Keratinocyte (primary cell): ENCODE data around the gene APOD. TPM values are rescaled to one million over a fixed set of nuclear protein-coding genes. Genes with fewer than 3 reads are reported as not detected.

Experiments used
- DNase-seq: peaks from one replicate; pipeline ENCODE4 v3.0.0-alpha.2; 2011; ENCODE audit warnings: low read depth, missing footprints, low spot score
- FAIRE-seq: peaks from 2 replicates; lab custom pipeline; 2011; peaks lifted over from hg19 to GRCh38; lab: Jason Lieb, UNC
- H2AFZ ChIP-seq: 2 replicates; pipeline ENCODE4 v1.6.0; 2012; ENCODE audit warnings: low read length, control low read depth, inconsistent platforms; ENCODE audit not compliant: control insufficient read depth
- H3K27ac ChIP-seq: 2 replicates; pipeline ENCODE4 v1.5.1; 2011; ENCODE audit warnings: low read length; ENCODE audit not compliant: control insufficient read depth, insufficient read depth
- H3K27me3 ChIP-seq: 3 replicates; pipeline ENCODE4 v1.6.0; 2011; ENCODE audit warnings: low read length; ENCODE audit not compliant: control insufficient read depth, insufficient read depth; ENCODE audit errors: extremely low read depth
- H3K36me3 ChIP-seq, 2 experiments: 2 replicates in 1 of 2; 3 replicates in 1 of 2; pipeline ENCODE4 v1.5.1; 2011; ENCODE audit warnings: low read length in 2 of 2, mild to moderate bottlenecking in 1 of 2; ENCODE audit not compliant: control insufficient read depth in 2 of 2, insufficient read depth in 2 of 2; ENCODE audit errors: extremely low read depth in 1 of 2
- H3K4me1 ChIP-seq: 3 replicates; pipeline ENCODE4 v1.5.1; 2011; ENCODE audit warnings: low read length; ENCODE audit not compliant: control insufficient read depth, insufficient read depth; ENCODE audit errors: extremely low read depth
- H3K4me2 ChIP-seq: 3 replicates; pipeline ENCODE4 v1.6.0; 2011; ENCODE audit warnings: low read depth, low read length; ENCODE audit not compliant: control insufficient read depth, insufficient read depth; ENCODE audit errors: extremely low read depth
- H3K4me3 ChIP-seq, 3 experiments: fragments of 200-600 bp in 1 of 3; sonication (generic) in 1 of 3; 2 replicates in 2 of 3; 3 replicates in 1 of 3; pipeline ENCODE4 v1.5.1; 2011 to 2016; ENCODE audit warnings: low read length in 3 of 3, mild to moderate bottlenecking in 3 of 3, control low read depth in 2 of 3, inconsistent platforms in 1 of 3, low read depth in 1 of 3, mixed read lengths in 1 of 3, mixed run types in 1 of 3, moderate library complexity in 1 of 3; ENCODE audit not compliant: control insufficient read depth in 2 of 3, insufficient read depth in 2 of 3; ENCODE audit errors: extremely low read depth in 1 of 3
- H3K79me2 ChIP-seq: 2 replicates; pipeline ENCODE4 v1.6.0; 2012; ENCODE audit warnings: low read length; ENCODE audit not compliant: control insufficient read depth, insufficient read depth
- H3K9ac ChIP-seq: 3 replicates; pipeline ENCODE4 v1.6.0; 2011; ENCODE audit warnings: low read length; ENCODE audit not compliant: control insufficient read depth, insufficient read depth; ENCODE audit errors: extremely low read depth
- H3K9me1 ChIP-seq: 3 replicates; pipeline ENCODE4 v1.6.0; 2011; ENCODE audit warnings: low read length; ENCODE audit not compliant: control insufficient read depth, insufficient read depth; ENCODE audit errors: extremely low read depth
- H3K9me3 ChIP-seq: 2 replicates; pipeline ENCODE4 v1.5.1; 2012; ENCODE audit warnings: low read depth, low read length; ENCODE audit not compliant: control insufficient read depth
- H4K20me1 ChIP-seq: 3 replicates; pipeline ENCODE4 v1.6.0; 2011; ENCODE audit warnings: low read length; ENCODE audit not compliant: control insufficient read depth, insufficient read depth; ENCODE audit errors: extremely low read depth
- CTCF ChIP-seq, 3 experiments: IDR thresholded peaks in 1 of 3; conservative IDR thresholded peaks in 1 of 3; optimal IDR thresholded peaks in 1 of 3; 2 replicates in 2 of 3; 3 replicates in 1 of 3; pipeline versions ENCODE3 to v1.5.1; 2011; ENCODE audit warnings: low read length in 3 of 3, mild to moderate bottlenecking in 3 of 3, moderate library complexity in 2 of 3, control low read depth in 1 of 3, inconsistent platforms in 1 of 3; ENCODE audit not compliant: insufficient read depth in 2 of 3; ENCODE audit errors: extremely low read depth in 1 of 3
- EZH2 ChIP-seq: IDR thresholded peaks from one replicate; pipeline ENCODE4 v1.6.1; 2012; ENCODE audit warnings: inconsistent platforms, mild to moderate bottlenecking, low read length, moderate library complexity
- dilution Hi-C: fragments of 300-500 bp; cut with MboI; formaldehyde crosslinking; loops from one replicate; pipeline ENCODE4 v1.7.0; 2020; ENCODE audit warnings: low sequenced_read_pairs; ENCODE audit not compliant: extremely low pct_ligation_motif_present
- polyA plus RNA-seq, 5 experiments: library from polyadenylated mRNA; depleted of rRNA in 3 of 5; stranded (reverse) in 3 of 5; stranded (forward) in 1 of 5; unstranded in 1 of 5; fragments of >200 nt; gene quantifications; 1 replicate in 1 of 5; 2 replicates in 3 of 5; 3 replicates in 1 of 5; pipeline versions ENCODE4 v1.2.1 to v1.2.3, GENCODE V29; 2011 to 2012; ENCODE audit warnings: missing spikeins in 2 of 5, low read depth in 1 of 5, low replicate concordance in 1 of 5

APOD gene
- polyA plus RNA-seq, 1 donor (not counting 4 experiments of a cell fraction or from before 2014, with no cell fraction given), result not detected

GRCh38 chr3:195558602-195559001, 25.1 kb downstream of the APOD start:
- no peaks in the 10 kb centered on the region for H3K9me1 ChIP-seq
- no peak overlapping the region for H3K4me3 ChIP-seq
- no peak overlapping the region for H3K27ac ChIP-seq
- H3K9ac ChIP-seq, result no peak overlapping the region
- DNase-seq (peak; percentile 1), FAIRE-seq (no peak)
- H3K4me1 ChIP-seq, result no peaks in the 10 kb centered on the region
- no peak overlapping the region for H2AFZ ChIP-seq
- dilution Hi-C loops, result no loop called here
- H3K4me2 ChIP-seq, result no peak overlapping the region
- H3K27me3 ChIP-seq, result peaks cover 4% of the 10 kb centered on the region
- TF ChIP-seq EZH2, result no peak
- TF ChIP-seq CTCF (optimal IDR thresholded peaks at IDR 0.05 in 1 of 3, IDR thresholded peaks at IDR 0.05 in 1 of 3, conservative IDR thresholded peaks at IDR 0.05 in 1 of 3; ENCODE audit: extremely low read depth in 1 of 3, insufficient read depth in 2 of 3, low read length in 3 of 3), result peak; percentile 49 to 54 (median 49)
- no peaks in the 10 kb centered on the region for H4K20me1 ChIP-seq
- H3K36me3 ChIP-seq, result no peaks in the 10 kb centered on the region
- H3K9me3 ChIP-seq, result no peaks in the 10 kb centered on the region
- H3K79me2 ChIP-seq, result no peaks in the 10 kb centered on the region

- H4K20me1 ChIP-seq, result no peaks in the 10 kb centered on the region
- H3K9me1 ChIP-seq, result no peaks in the 10 kb centered on the region
- peaks cover 4% of the 10 kb centered on the region for H3K27me3 ChIP-seq
- H2AFZ ChIP-seq, result no peak overlapping the region
- H3K27ac ChIP-seq, result no peak overlapping the region
- TF ChIP-seq CTCF (optimal IDR thresholded peaks at IDR 0.05 in 1 of 3, IDR thresholded peaks at IDR 0.05 in 1 of 3, conservative IDR thresholded peaks at IDR 0.05 in 1 of 3; ENCODE audit: extremely low read depth in 1 of 3, insufficient read depth in 2 of 3, low read length in 3 of 3) (no peak), EZH2 (no peak)
- no peaks in the 10 kb centered on the region for H3K36me3 ChIP-seq
- H3K4me3 ChIP-seq, result no peak overlapping the region
- DNase-seq, result no peak
- dilution Hi-C loops, result no loop called here
- H3K4me1 ChIP-seq, result no peaks in the 10 kb centered on the region
- no peak overlapping the region for H3K9ac ChIP-seq
- H3K79me2 ChIP-seq, result no peaks in the 10 kb centered on the region
- H3K4me2 ChIP-seq, result no peak overlapping the region
- no peaks in the 10 kb centered on the region for H3K9me3 ChIP-seq
- FAIRE-seq, result no peak
Observed at GRCh38 chr3:195557322-195557721, 26.4 kb downstream of the APOD start.
